ENCODE results near the gene SLC36A4. TPM values are rescaled to one million over a fixed set of nuclear protein-coding genes. Genes with fewer than 3 reads are reported as not detected.
"Not testable (repeated sequence)": the region's sequence is repeated elsewhere in the genome, so short reads cannot be mapped to it uniquely, and the experiment has no call there.

Gene SLC36A4
- total RNA-seq, 1 donor from 2014 or later: 6.8 TPM

DNA sequence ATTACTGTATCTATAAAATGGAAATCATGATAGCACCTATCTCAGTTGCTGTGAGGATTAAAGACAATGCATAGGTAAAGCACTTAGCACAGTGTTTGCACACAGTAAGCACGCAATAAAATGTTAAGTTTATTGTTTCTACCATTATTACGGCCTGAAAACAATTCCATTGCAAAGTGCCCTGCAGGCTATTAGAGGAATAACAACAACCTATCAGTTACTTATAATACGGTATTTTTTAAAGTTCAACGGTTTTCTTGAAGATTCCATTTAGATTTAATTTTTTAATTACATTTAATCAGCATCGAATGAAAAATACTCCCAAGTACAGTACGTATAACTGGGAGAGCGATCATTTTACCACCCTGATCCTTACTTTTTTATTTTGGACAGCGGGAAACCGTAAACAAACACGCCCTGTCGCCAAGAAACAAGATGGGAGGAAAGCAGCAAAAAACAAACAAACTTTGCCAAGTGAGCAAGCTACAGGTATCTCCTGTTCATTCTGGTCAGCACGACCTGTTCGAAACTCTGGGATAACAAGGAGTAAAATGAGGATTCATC lies 893 bp downstream of the SLC36A4 start:
- H3K4me1 ChIP-seq (ENCODE audit: control insufficient read depth in 3 of 3, insufficient read depth in 3 of 3, low read length in 3 of 3): peaks cover 0 to 5% (median 0%) of the 10 kb centered on the region in 3 donors
- H3K27ac ChIP-seq (ENCODE audit: low read depth, low read length): peak overlapping the region; percentile 83

GRCh38 chr11:93194673-93195291 lies 3.0 kb downstream of the SLC36A4 start:
- Histone ChIP-seq H3K4me3 (ENCODE audit: low read length in 3 of 3) (no peak overlapping the region), H3K9me3 (ENCODE audit: control insufficient read depth in 3 of 3, low read length in 3 of 3) (no peaks in the 10 kb centered on the region), H3K9ac (ENCODE audit: low read depth in 1 of 3, low read length in 3 of 3) (no peak overlapping the region), H3K27ac (ENCODE audit: low read depth, low read length) (no peak overlapping the region), H3K27me3 (ENCODE audit: control insufficient read depth in 3 of 3, insufficient read depth in 3 of 3, low read length in 3 of 3) (no peaks in the 10 kb centered on the region), H3K4me1 (ENCODE audit: control insufficient read depth in 3 of 3, insufficient read depth in 3 of 3, low read length in 3 of 3) (peaks cover 0 to 5% (median 0%) of the 10 kb centered on the region in 3 donors), H3K36me3 (ENCODE audit: control insufficient read depth in 3 of 3, insufficient read depth in 3 of 3, low read length in 3 of 3) (peaks cover 0 to 2% (median 0%) of the 10 kb centered on the region in 3 donors)

More for the DNA sequence above, 893 bp downstream of the SLC36A4 start:
- Histone ChIP-seq H3K36me3 (ENCODE audit: control insufficient read depth in 3 of 3, insufficient read depth in 3 of 3, low read length in 3 of 3) (peaks cover 0 to 2% (median 0%) of the 10 kb centered on the region in 3 donors), H3K4me3 (ENCODE audit: low read length in 3 of 3) (peak overlapping the region; percentile 54 to 78 (median 68)), H3K9me3 (ENCODE audit: control insufficient read depth in 3 of 3, low read length in 3 of 3) (no peaks in the 10 kb centered on the region), H3K9ac (ENCODE audit: low read depth in 1 of 3, low read length in 3 of 3) (peak overlapping the region in 2 of 3 donors; percentile 82 to 83), H3K27me3 (ENCODE audit: control insufficient read depth in 3 of 3, insufficient read depth in 3 of 3, low read length in 3 of 3) (no peaks in the 10 kb centered on the region)

DNA sequence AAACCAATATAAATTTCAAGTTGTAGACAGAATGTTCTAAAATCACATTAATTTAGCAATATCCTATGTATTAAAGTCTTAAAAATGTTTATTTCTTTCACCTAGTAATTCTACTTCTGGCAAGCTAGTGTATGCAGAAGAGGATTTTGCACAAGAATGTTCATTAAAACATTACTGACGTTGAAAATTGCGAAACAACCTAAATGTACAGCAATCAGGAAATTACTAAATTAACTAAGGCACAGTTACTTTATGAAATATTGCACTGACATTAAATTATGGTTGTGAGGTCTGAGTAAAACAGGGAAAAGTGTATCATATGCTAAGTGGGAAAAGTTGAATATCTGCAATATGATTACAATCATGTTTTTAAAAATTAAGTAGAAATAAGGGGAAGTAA lies 4.1 kb downstream of the SLC36A4 start:
- no peak overlapping the region for H3K4me3 ChIP-seq (ENCODE audit: low read length in 3 of 3)
- no peak overlapping the region for H3K9ac ChIP-seq (ENCODE audit: low read depth in 1 of 3, low read length in 3 of 3)
- H3K27ac ChIP-seq (ENCODE audit: low read depth, low read length): no peak overlapping the region
- H3K4me1 ChIP-seq (ENCODE audit: control insufficient read depth in 3 of 3, insufficient read depth in 3 of 3, low read length in 3 of 3): peaks cover 0 to 5% (median 0%) of the 10 kb centered on the region in 3 donors
- no peaks in the 10 kb centered on the region for H3K27me3 ChIP-seq (ENCODE audit: control insufficient read depth in 3 of 3, insufficient read depth in 3 of 3, low read length in 3 of 3)
- no peaks in the 10 kb centered on the region for H3K9me3 ChIP-seq (ENCODE audit: control insufficient read depth in 3 of 3, low read length in 3 of 3)
- H3K36me3 ChIP-seq (ENCODE audit: control insufficient read depth in 3 of 3, insufficient read depth in 3 of 3, low read length in 3 of 3): peaks cover 0 to 2% (median 0%) of the 10 kb centered on the region in 3 donors

GRCh38 chr11:93192163-93192562 lies 5.6 kb downstream of the SLC36A4 start:
- Histone ChIP-seq H3K27ac (ENCODE audit: low read depth, low read length) (no peak overlapping the region), H3K27me3 (ENCODE audit: control insufficient read depth in 3 of 3, insufficient read depth in 3 of 3, low read length in 3 of 3) (no peaks in the 10 kb centered on the region), H3K9ac (ENCODE audit: low read depth in 1 of 3, low read length in 3 of 3) (no peak overlapping the region), H3K9me3 (ENCODE audit: control insufficient read depth in 3 of 3, low read length in 3 of 3) (peaks cover 0 to 2% (median 1%) of the 10 kb centered on the region in 3 donors), H3K4me3 (ENCODE audit: low read length in 3 of 3) (no peak overlapping the region), H3K4me1 (ENCODE audit: control insufficient read depth in 3 of 3, insufficient read depth in 3 of 3, low read length in 3 of 3) (peaks cover 0 to 2% (median 0%) of the 10 kb centered on the region in 3 donors), H3K36me3 (ENCODE audit: control insufficient read depth in 3 of 3, insufficient read depth in 3 of 3, low read length in 3 of 3) (peaks cover 0 to 2% (median 0%) of the 10 kb centered on the region in 3 donors)

DNA sequence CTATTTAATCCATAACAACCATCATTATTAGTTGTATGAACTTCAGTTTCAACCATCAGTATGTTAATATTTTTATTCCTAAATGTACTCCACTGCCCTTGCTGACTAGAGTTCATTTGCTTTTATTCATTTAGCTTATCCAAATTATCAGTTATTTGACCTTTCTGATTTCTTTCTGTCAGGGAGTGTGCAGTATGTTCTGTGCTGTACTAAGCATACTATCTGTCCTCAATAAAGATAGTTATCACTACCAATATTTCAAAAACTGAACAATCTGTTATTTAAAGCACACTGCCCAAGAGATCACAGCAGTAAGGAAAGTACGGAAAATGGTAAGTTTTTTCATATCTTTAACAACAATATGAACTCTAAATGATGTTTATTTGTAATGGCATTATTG lies 8.3 kb downstream of the SLC36A4 start:
- Histone ChIP-seq H3K4me3 (ENCODE audit: low read length in 3 of 3) (no peak overlapping the region), H3K9me3 (ENCODE audit: control insufficient read depth in 3 of 3, low read length in 3 of 3) (peaks cover 0 to 2% (median 1%) of the 10 kb centered on the region in 3 donors), H3K27ac (ENCODE audit: low read depth, low read length) (no peak overlapping the region), H3K36me3 (ENCODE audit: control insufficient read depth in 3 of 3, insufficient read depth in 3 of 3, low read length in 3 of 3) (peaks cover 0 to 2% (median 2%) of the 10 kb centered on the region in 3 donors), H3K27me3 (ENCODE audit: control insufficient read depth in 3 of 3, insufficient read depth in 3 of 3, low read length in 3 of 3) (no peaks in the 10 kb centered on the region), H3K9ac (ENCODE audit: low read depth in 1 of 3, low read length in 3 of 3) (no peak overlapping the region), H3K4me1 (ENCODE audit: control insufficient read depth in 3 of 3, insufficient read depth in 3 of 3, low read length in 3 of 3) (no peaks in the 10 kb centered on the region)

GRCh38 chr11:93188726-93189125 lies 9.1 kb downstream of the SLC36A4 start:
- Histone ChIP-seq H3K9ac (ENCODE audit: low read depth in 1 of 3, low read length in 3 of 3) (no peak overlapping the region), H3K4me1 (ENCODE audit: control insufficient read depth in 3 of 3, insufficient read depth in 3 of 3, low read length in 3 of 3) (no peaks in the 10 kb centered on the region), H3K27me3 (ENCODE audit: control insufficient read depth in 3 of 3, insufficient read depth in 3 of 3, low read length in 3 of 3) (no peaks in the 10 kb centered on the region), H3K4me3 (ENCODE audit: low read length in 3 of 3) (no peak overlapping the region), H3K36me3 (ENCODE audit: control insufficient read depth in 3 of 3, insufficient read depth in 3 of 3, low read length in 3 of 3) (peaks cover 0 to 2% (median 2%) of the 10 kb centered on the region in 3 donors), H3K9me3 (ENCODE audit: control insufficient read depth in 3 of 3, low read length in 3 of 3) (peaks cover 0 to 2% (median 1%) of the 10 kb centered on the region in 3 donors), H3K27ac (ENCODE audit: low read depth, low read length) (no peak overlapping the region)

- H3K9ac ChIP-seq (ENCODE audit: low read depth in 1 of 3, low read length in 3 of 3): no peak overlapping the region
- no peaks in the 10 kb centered on the region for H3K4me1 ChIP-seq (ENCODE audit: control insufficient read depth in 3 of 3, insufficient read depth in 3 of 3, low read length in 3 of 3)
- H3K27ac ChIP-seq (ENCODE audit: low read depth, low read length): no peak overlapping the region
- H3K4me3 ChIP-seq (ENCODE audit: low read length in 3 of 3): no peak overlapping the region
- H3K9me3 ChIP-seq (ENCODE audit: control insufficient read depth in 3 of 3, low read length in 3 of 3): peaks cover 0 to 2% (median 1%) of the 10 kb centered on the region in 3 donors
- H3K27me3 ChIP-seq (ENCODE audit: control insufficient read depth in 3 of 3, insufficient read depth in 3 of 3, low read length in 3 of 3): no peaks in the 10 kb centered on the region
- peaks cover 0 to 2% (median 2%) of the 10 kb centered on the region in 3 donors for H3K36me3 ChIP-seq (ENCODE audit: control insufficient read depth in 3 of 3, insufficient read depth in 3 of 3, low read length in 3 of 3)
Observed at GRCh38 chr11:93187290-93187689, 10.5 kb downstream of the SLC36A4 start.

DNA sequence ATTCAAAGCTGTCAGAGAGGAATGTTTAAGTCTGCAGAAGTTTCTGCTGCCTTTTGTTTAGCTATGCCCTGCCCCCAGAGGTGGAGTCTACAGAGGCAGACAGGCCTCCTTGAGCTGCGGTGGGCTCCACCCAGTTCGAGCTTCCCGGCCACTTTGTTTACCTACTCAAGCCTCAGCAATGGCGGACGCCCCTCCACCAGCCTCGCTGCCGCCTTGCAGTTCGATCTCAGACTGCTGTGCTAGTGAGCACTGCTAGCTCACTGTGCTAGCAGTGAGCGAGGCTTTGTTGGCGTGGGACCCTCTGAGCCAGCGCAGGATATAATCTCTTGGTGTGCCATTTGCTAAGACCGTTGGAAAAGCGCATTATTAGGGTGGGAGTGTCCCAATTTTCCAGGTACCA lies 19.9 kb downstream of the SLC36A4 start:
- H3K9ac ChIP-seq (ENCODE audit: low read depth in 1 of 3, low read length in 3 of 3); H3K27ac ChIP-seq (ENCODE audit: low read depth, low read length); H3K4me1 ChIP-seq (ENCODE audit: control insufficient read depth in 3 of 3, insufficient read depth in 3 of 3, low read length in 3 of 3); H3K9me3 ChIP-seq (ENCODE audit: control insufficient read depth in 3 of 3, low read length in 3 of 3); H3K4me3 ChIP-seq (ENCODE audit: low read length in 3 of 3); H3K27me3 ChIP-seq (ENCODE audit: control insufficient read depth in 3 of 3, insufficient read depth in 3 of 3, low read length in 3 of 3): not testable (repeated sequence)
- H3K36me3 ChIP-seq (ENCODE audit: control insufficient read depth in 3 of 3, insufficient read depth in 3 of 3, low read length in 3 of 3): peaks cover 0 to 12% (median 6%) of the 10 kb centered on the region in 3 donors

DNA sequence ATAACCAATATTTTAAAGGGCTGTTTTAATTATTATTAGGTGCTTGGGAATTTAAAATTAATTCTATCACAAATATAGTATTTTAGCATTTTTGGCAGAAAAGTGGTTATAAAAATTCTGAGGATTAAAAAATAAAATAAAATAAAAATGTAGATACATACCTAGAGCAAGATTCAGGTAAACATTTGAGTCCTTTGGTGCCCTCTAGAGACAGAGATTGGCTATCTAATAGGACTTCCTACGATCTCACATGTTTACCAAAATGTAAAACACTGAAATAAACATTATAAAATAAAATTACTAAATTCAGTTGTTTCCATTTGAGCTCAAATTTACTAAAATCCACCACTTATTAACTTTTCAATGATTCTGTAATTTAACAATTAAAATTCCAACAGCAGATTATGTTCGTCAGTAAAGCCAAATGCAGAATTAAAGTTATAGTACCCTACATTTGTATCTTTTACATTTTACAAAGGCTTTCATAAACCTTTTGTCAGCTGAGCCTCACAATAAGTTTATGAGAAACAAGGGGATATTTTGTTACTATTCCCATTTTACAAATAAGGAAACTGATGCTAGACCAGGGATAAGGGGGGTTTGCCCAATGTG lies 27.7 kb downstream of the SLC36A4 start:
- no peak overlapping the region for H3K9ac ChIP-seq (ENCODE audit: low read depth in 1 of 3, low read length in 3 of 3)

GRCh38 chr11:93169143-93169542 lies 28.6 kb downstream of the SLC36A4 start:
- no peak overlapping the region for H3K27ac ChIP-seq (ENCODE audit: low read depth, low read length)

More for the DNA sequence above, 27.7 kb downstream of the SLC36A4 start:
- H3K4me3 ChIP-seq (ENCODE audit: low read length in 3 of 3): no peak overlapping the region
- no peaks in the 10 kb centered on the region for H3K4me1 ChIP-seq (ENCODE audit: control insufficient read depth in 3 of 3, insufficient read depth in 3 of 3, low read length in 3 of 3)
- H3K36me3 ChIP-seq (ENCODE audit: control insufficient read depth in 3 of 3, insufficient read depth in 3 of 3, low read length in 3 of 3): peaks cover 0 to 2% (median 0%) of the 10 kb centered on the region in 3 donors
- no peak overlapping the region for H3K27ac ChIP-seq (ENCODE audit: low read depth, low read length)
- H3K27me3 ChIP-seq (ENCODE audit: control insufficient read depth in 3 of 3, insufficient read depth in 3 of 3, low read length in 3 of 3): no peaks in the 10 kb centered on the region
- no peaks in the 10 kb centered on the region for H3K9me3 ChIP-seq (ENCODE audit: control insufficient read depth in 3 of 3, low read length in 3 of 3)

More at GRCh38 chr11:93169143-93169542, 28.6 kb downstream of the SLC36A4 start:
- Histone ChIP-seq H3K9me3 (ENCODE audit: control insufficient read depth in 3 of 3, low read length in 3 of 3) (no peaks in the 10 kb centered on the region), H3K27me3 (ENCODE audit: control insufficient read depth in 3 of 3, insufficient read depth in 3 of 3, low read length in 3 of 3) (no peaks in the 10 kb centered on the region), H3K36me3 (ENCODE audit: control insufficient read depth in 3 of 3, insufficient read depth in 3 of 3, low read length in 3 of 3) (peaks cover 0 to 5% (median 3%) of the 10 kb centered on the region in 3 donors), H3K4me1 (ENCODE audit: control insufficient read depth in 3 of 3, insufficient read depth in 3 of 3, low read length in 3 of 3) (no peaks in the 10 kb centered on the region), H3K9ac (ENCODE audit: low read depth in 1 of 3, low read length in 3 of 3) (no peak overlapping the region), H3K4me3 (ENCODE audit: low read length in 3 of 3) (no peak overlapping the region)

Measured in skeletal muscle tissue (tissue), 4 donors.